ENCODE results near the gene LCNL1. TPM values are rescaled to one million over a fixed set of nuclear protein-coding genes. Genes with fewer than 3 reads are reported as not detected.

LCNL1 gene
- total and polyA plus RNA-seq, 4 experiments from 2014 or later, result 0.14 to 0.17 TPM; not detected in 2

GRCh38 chr9:136995772-136996311 is 13.0 kb downstream of the LCNL1 start:
- DNase-seq, result no peak
- ChIA-PET CTCF (ENCODE audit: partially characterized antibody) (interaction anchor here (1.0 to 2.7 kb wide), 8 partner anchors 11 to 153 kb away, joined by 3 to 14 read pairs (median 6); partner anchors contain the start of gene AJM1), POLR2A (ENCODE audit: partially characterized antibody) (interaction anchor here (0.6 to 6.9 kb wide), 26 partner anchors 9 to 269 kb away, joined by 3 to 57 read pairs (median 4); partner anchors contain the start of genes ABCA2, AJM1, C8G and FBXW5)
- H3K27ac ChIP-seq (ENCODE audit: low read depth, low read length), result peak overlapping the region; percentile 39
- peaks cover 16 to 69% (median 36%) of the 10 kb centered on the region in 4 donors for H3K4me1 Mint-ChIP-seq
- H3K36me3 Mint-ChIP-seq, result peaks cover 0 to 10% of the 10 kb centered on the region in 2 donors
- intact Hi-C loops (cut with micrococcal nuclease), result no loop called here
- H3K9me3 Mint-ChIP-seq, result no peaks in the 10 kb centered on the region
- H3K4me3 Mint-ChIP-seq, result peak overlapping the region; percentile 26 to 77 (median 59)
- H3K36me3 ChIP-seq (ENCODE audit: insufficient read depth, low read length), result peaks cover 7% of the 10 kb centered on the region
- no peaks in the 10 kb centered on the region for H3K9me3 ChIP-seq (ENCODE audit: control insufficient read depth in 1 of 2, low read length in 2 of 2)
- H3K4me1 ChIP-seq (ENCODE audit: insufficient read depth, low read length), result peaks cover 70% of the 10 kb centered on the region
- no peaks in the 10 kb centered on the region for H3K27me3 ChIP-seq (ENCODE audit: insufficient read depth, low read length)
- peak overlapping the region in 1 of 2 donors; percentile 32 for H3K4me3 ChIP-seq (ENCODE audit: low read length in 2 of 2)
- H3K27ac Mint-ChIP-seq, result peak overlapping the region in 6 of 7 donors; percentile 53 to 93 (median 80)
- no peaks in the 10 kb centered on the region for H3K27me3 Mint-ChIP-seq

GRCh38 chr9:136996361-136997292 is 13.8 kb downstream of the LCNL1 start, which contains the start of gene CLIC3:
CLIC3 (minus strand) TSS chr9:136996568; CDS start chr9:136996543, 25 bp downstream.
- Mint-ChIP-seq H3K9me3 (no peaks in the 10 kb centered on the region), H3K27me3 (no peaks in the 10 kb centered on the region), H3K4me3 (peak within 1 kb of the TSS; percentile 36 to 77 (median 71)), H3K27ac (peak within 1 kb of the TSS; percentile 57 to 93 (median 89)), H3K4me1 (peaks cover 15 to 63% (median 31%) of the 10 kb centered on the region in 4 donors), H3K36me3 (peaks cover 0 to 10% of the 10 kb centered on the region in 2 donors)
- ChIA-PET POLR2A (ENCODE audit: partially characterized antibody) (interaction anchor here (0.6 to 6.9 kb wide), 30 partner anchors 8 to 270 kb away, joined by 3 to 57 read pairs (median 4); partner anchors contain the start of genes ABCA2, AJM1, C8G and FBXW5), CTCF (ENCODE audit: partially characterized antibody) (interaction anchor here (0.9 to 2.7 kb wide), 10 partner anchors 12 to 154 kb away, joined by 3 to 14 read pairs (median 5); partner anchors contain the start of genes ABCA2 and AJM1)
- peak; percentile 42 to 76 (median 49) for DNase-seq
- H3K27me3 ChIP-seq (ENCODE audit: insufficient read depth, low read length), result no peaks in the 10 kb centered on the region
- peaks cover 7% of the 10 kb centered on the region for H3K36me3 ChIP-seq (ENCODE audit: insufficient read depth, low read length)
- H3K27ac ChIP-seq (ENCODE audit: low read depth, low read length), result peak within 1 kb of the TSS; percentile 39
- peak within 1 kb of the TSS in 1 of 2 donors; percentile 32 for H3K4me3 ChIP-seq (ENCODE audit: low read length in 2 of 2)
- no peaks in the 10 kb centered on the region for H3K9me3 ChIP-seq (ENCODE audit: control insufficient read depth in 1 of 2, low read length in 2 of 2)
- H3K4me1 ChIP-seq (ENCODE audit: insufficient read depth, low read length), result peaks cover 62% of the 10 kb centered on the region
- intact Hi-C loops (cut with micrococcal nuclease), result no loop called here

GRCh38 chr9:136997371-136997770 is 14.6 kb downstream of the LCNL1 start:
- DNase-seq, result no peak
- H3K9me3 Mint-ChIP-seq, result no peaks in the 10 kb centered on the region
- ChIA-PET CTCF (ENCODE audit: partially characterized antibody) (interaction anchor here (1.7 to 2.7 kb wide), 5 partner anchors 31 to 154 kb away, joined by 4 to 14 read pairs (median 12); partner anchors contain the start of genes ABCA2 and AJM1), POLR2A (ENCODE audit: partially characterized antibody) (interaction anchor here (0.8 to 6.9 kb wide), 12 partner anchors 17 to 95 kb away, joined by 3 to 57 read pairs (median 7); partner anchors contain the start of genes FUT7 and LCNL1)
- peak overlapping the region; percentile 69 to 78 (median 76) for H3K4me3 Mint-ChIP-seq
- peak overlapping the region; percentile 90 to 95 (median 92) for H3K27ac Mint-ChIP-seq
- Histone ChIP-seq H3K36me3 (ENCODE audit: insufficient read depth, low read length) (peaks cover 7% of the 10 kb centered on the region), H3K4me3 (ENCODE audit: low read length in 2 of 2) (no peak overlapping the region), H3K27ac (ENCODE audit: low read depth, low read length) (peak overlapping the region; percentile 31), H3K27me3 (ENCODE audit: insufficient read depth, low read length) (no peaks in the 10 kb centered on the region), H3K4me1 (ENCODE audit: insufficient read depth, low read length) (peaks cover 62% of the 10 kb centered on the region), H3K9me3 (ENCODE audit: control insufficient read depth in 1 of 2, low read length in 2 of 2) (no peaks in the 10 kb centered on the region)
- peaks cover 15 to 62% (median 31%) of the 10 kb centered on the region in 4 donors for H3K4me1 Mint-ChIP-seq
- no peaks in the 10 kb centered on the region for H3K27me3 Mint-ChIP-seq
- intact Hi-C loops (cut with micrococcal nuclease), result no loop called here
- peaks cover 0 to 10% of the 10 kb centered on the region in 2 donors for H3K36me3 Mint-ChIP-seq

GRCh38 chr9:136997830-136998234 is 15.0 kb downstream of the LCNL1 start:
- H3K9me3 ChIP-seq (ENCODE audit: control insufficient read depth in 1 of 2, low read length in 2 of 2), result no peaks in the 10 kb centered on the region
- Mint-ChIP-seq H3K4me3 (peak overlapping the region; percentile 69 to 78 (median 76)), H3K36me3 (peaks cover 0 to 6% of the 10 kb centered on the region in 2 donors), H3K9me3 (no peaks in the 10 kb centered on the region), H3K4me1 (peaks cover 15 to 57% (median 31%) of the 10 kb centered on the region in 4 donors), H3K27ac (peak overlapping the region; percentile 90 to 95 (median 92)), H3K27me3 (no peaks in the 10 kb centered on the region)
- no peaks in the 10 kb centered on the region for H3K27me3 ChIP-seq (ENCODE audit: insufficient read depth, low read length)
- peak overlapping the region; percentile 31 for H3K27ac ChIP-seq (ENCODE audit: low read depth, low read length)
- H3K4me1 ChIP-seq (ENCODE audit: insufficient read depth, low read length), result peaks cover 59% of the 10 kb centered on the region
- DNase-seq, result peak in 4 of 5 donors; percentile 32 to 66 (median 47)
- no peak overlapping the region for H3K4me3 ChIP-seq (ENCODE audit: low read length in 2 of 2)
- ChIA-PET POLR2A (ENCODE audit: partially characterized antibody) (interaction anchor here (0.7 to 4.2 kb wide), 10 partner anchors 22 to 96 kb away, joined by 3 to 32 read pairs (median 5); partner anchors contain the start of gene FUT7), CTCF (ENCODE audit: partially characterized antibody) (interaction anchor here (2.1 to 2.7 kb wide), 4 partner anchors 30 to 155 kb away, joined by 6 to 14 read pairs (median 12); partner anchors contain the start of genes ABCA2 and AJM1)
- intact Hi-C loops (cut with micrococcal nuclease), result no loop called here
- peaks cover 7% of the 10 kb centered on the region for H3K36me3 ChIP-seq (ENCODE audit: insufficient read depth, low read length)

- H3K9me3 ChIP-seq (ENCODE audit: control insufficient read depth in 1 of 2, low read length in 2 of 2), result no peaks in the 10 kb centered on the region
- Mint-ChIP-seq H3K4me1 (peaks cover 13 to 50% (median 25%) of the 10 kb centered on the region in 4 donors), H3K27me3 (no peaks in the 10 kb centered on the region), H3K9me3 (peaks cover 0 to 2% (median 0%) of the 10 kb centered on the region in 8 donors), H3K27ac (peak overlapping the region; percentile 65 to 92 (median 86)), H3K36me3 (peaks cover 0 to 3% of the 10 kb centered on the region in 2 donors), H3K4me3 (peak overlapping the region in 7 of 8 donors; percentile 26 to 81 (median 60))
- H3K27me3 ChIP-seq (ENCODE audit: insufficient read depth, low read length), result no peaks in the 10 kb centered on the region
- peaks cover 45% of the 10 kb centered on the region for H3K4me1 ChIP-seq (ENCODE audit: insufficient read depth, low read length)
- CTCF ChIA-PET (ENCODE audit: partially characterized antibody), result interaction anchor here (0.9 to 3.0 kb wide), 8 partner anchors 21 to 158 kb away, joined by 3 to 22 read pairs (median 4); partner anchors contain the start of genes ABCA2 and AJM1
- peak in 4 of 5 donors; percentile 40 to 53 (median 44) for DNase-seq
- no peak overlapping the region for H3K4me3 ChIP-seq (ENCODE audit: low read length in 2 of 2)
- H3K27ac ChIP-seq (ENCODE audit: low read depth, low read length), result no peak overlapping the region
- intact Hi-C loops (cut with micrococcal nuclease), result no loop called here
- POLR2A ChIA-PET (ENCODE audit: partially characterized antibody), result interaction anchor here (0.7 to 1.9 kb wide), 11 partner anchors 9 to 311 kb away, joined by 3 to 7 read pairs (median 3); partner anchors contain the start of genes ABCA2, FUT7 and PAXX
- H3K36me3 ChIP-seq (ENCODE audit: insufficient read depth, low read length), result no peaks in the 10 kb centered on the region
These were observed 17.6 kb downstream of the LCNL1 start for GRCh38 chr9:137000177-137000930.

All from CD4-positive, alpha-beta memory T cell (primary cell).